NCI-H1436 treated with DMSO at 0.1 percent for 48 hours (cell line): ENCODE measurements around the gene ZBTB20.

ENCODE experiments used
- DNase-seq: peaks from one replicate; lab custom pipeline; 2025; lab: John Stamatoyannopoulos, UW

The ZBTB20 gene

DNA sequence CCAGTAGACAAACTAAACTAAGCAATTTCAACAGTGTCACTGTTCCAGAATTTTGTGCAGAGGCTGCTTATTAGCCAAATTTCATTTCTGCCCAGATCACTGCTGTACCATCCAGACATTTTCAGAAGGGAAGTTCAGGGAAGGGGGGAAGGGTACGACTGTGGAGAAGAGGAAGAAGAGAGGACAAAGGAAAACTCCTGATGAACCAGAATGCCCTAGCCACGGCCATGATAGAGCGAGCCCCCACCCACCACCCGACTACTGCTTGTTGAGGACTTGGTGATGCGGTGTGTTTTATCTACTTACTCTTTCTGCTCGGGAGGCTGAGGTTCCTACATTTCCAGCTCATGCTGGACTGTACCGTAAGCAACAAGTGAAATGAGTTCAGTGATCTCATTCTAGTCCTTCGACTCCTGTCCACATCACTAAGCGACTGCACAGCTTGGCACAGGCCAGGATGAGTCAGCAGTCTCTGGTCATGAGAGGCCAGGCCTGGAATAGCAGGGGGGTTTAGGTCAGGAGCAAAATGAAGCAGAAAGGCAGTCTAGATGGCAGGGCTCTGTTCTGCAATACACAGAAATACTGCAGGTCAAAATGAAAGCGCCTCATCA, 522.4 kb downstream of the ZBTB20 start:
- no peak for DNase-seq

DNA sequence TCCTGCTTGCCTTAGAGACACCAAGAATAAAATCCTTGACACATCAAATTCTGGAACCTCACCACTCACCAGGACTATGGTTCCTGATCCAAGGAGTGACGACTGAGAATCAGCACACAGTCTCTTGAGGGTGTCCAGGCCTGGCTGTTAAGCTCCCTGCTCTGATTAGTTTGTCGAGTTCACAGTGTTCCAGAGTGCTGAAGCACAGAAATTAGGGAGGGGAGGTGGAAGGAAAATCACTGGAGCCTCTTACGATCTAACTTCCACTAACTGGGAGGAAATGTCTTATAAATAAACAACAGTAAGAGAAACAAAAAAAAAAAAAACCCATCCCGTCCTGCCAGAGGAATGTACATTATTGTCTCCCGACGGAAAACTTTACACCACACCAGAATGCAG, 523.0 kb downstream of the ZBTB20 start:
- no peak for DNase-seq

DNA sequence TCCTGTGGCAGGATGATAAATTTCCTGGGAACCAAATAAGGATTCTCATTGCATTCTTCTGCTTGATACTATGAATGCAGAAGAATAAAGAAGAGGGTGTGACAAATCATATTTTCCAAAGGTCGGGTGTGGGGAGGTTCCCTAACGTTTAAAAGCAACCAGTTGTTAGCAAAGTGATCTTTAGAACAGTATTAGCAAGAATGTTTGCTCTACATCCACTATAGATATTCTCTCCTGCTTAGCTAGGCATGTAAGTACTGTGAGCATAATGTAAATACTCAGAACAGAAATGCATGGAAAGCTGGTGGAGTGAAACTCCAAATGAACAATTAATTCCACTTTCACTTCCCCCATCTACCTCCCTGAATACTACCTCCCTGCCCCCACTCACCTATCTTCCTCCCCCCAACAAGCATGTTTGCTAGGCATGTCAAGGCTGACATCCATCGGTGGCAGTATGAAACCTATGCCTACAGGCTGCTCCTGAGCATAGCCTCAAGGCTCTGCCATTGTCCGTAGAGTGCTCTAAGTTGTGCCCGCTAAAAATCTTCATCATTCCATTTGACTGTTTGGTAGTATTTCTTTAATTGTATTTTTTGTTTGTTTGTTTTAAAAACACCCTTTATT, 523.6 kb downstream of the ZBTB20 start:
- no peak for DNase-seq

DNA sequence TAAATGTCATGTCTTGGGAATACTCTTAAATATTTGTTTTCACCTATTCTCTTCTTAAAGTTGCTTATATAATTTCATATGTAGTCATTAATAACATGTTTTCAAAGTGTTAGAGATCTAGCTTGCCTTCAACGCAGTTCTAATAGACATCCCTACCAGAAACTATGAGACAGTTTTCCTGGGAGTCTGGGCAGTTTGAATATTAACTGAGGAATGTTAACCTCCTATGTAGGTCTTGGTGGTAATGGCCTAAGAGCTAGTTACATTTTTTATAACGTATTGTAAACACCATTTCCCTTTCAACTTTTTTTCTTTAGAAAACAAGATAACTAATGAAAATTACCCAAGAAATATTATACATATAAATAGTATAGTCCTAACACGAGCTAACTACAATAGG, 525.1 kb downstream of the ZBTB20 start:
- DNase-seq, result no peak

DNA sequence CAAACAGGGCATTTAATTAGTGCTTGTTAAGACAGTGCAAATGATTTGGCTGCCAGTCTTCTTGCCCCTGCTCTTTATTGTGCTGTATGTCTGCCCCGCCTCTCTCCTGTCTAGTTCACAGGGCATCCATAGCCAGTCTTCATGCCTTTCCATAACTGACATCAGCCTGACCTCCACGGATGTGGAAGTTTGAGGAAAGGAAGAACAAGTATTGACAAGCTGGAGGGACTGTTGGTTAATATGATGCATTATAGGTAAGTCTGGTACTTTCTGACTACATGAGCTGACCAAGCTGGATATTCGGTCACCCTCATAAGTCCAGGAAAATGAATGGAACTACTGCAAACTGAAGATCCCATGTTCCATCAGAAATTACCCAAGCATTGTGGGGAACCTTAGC, 527.3 kb downstream of the ZBTB20 start:
- no peak for DNase-seq

DNA sequence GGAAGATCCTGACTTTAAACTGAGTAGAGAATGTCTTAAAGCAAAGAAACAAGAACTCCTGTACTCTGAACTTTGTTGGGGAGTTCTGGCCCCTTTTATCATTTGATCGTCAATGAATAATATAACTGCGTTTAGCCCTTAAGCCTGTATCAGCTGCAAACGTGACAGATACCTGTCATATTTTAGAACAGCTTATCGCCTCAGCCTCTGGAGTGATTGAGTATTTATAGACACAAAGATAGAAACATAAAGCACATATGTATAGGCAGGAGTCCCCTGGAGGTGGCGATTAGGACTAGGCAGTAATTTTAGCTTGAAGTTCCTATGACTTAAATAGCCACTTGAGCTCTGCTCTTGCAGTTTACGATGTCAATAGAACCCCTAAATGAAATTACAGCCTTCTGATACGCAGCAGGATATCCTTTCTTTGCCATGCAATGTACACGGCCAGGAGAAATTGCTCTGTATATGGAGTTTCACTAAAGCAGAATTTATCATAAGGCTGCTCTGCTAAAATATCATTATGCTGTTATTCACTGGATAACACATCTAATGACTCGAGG, 531.5 kb downstream of the ZBTB20 start:
- DNase-seq, result no peak

DNA sequence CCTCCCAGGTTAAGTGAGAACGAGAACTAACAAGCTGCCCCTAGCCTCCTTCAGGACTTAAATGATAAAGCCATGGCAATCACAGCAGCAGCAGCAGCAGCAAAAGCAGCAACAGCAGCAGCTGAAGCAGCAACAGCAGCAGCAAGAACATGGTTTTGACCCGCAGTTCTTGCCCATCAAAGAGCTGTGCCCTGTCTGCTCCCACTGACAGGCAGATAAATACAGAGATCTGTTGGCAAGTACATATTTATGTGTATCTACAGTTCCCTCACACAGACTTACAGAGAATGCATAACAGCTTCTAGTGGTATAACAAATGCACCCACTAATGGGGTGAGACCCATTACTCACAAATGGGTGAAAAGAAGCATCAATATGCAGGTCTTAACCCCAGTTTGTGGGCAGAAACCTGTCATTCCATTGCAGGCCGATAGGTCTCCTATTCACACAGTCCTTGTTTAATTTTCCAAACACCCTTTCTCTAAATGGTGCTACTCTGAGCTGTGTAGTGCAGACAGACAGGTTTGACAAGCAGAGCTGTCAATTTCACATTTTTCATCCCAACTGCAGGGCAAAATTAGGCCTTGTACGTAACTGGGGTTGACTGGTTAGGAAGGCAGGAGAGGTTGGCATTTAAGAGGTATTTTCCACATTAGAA, 537.0 kb downstream of the ZBTB20 start:
- no peak for DNase-seq

DNA sequence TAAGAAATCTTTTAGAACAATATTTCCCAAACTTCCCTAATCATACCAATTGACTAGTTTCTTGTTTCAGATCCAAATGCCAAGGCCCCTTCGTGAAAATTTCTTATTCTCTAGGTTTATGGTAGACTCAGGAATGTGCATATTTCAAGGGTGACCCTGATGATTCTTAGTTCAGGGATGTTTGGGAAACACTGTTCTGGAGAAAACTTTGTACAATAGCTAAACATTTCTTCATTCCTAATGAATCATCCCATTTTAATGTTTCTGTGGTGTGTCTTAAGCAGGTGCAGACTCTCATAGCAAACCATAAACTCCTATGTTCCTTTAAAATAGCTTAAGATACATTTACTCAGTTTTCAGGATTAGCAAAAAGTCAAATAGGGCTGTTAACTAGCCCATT, 538.8 kb downstream of the ZBTB20 start:
- no peak for DNase-seq

DNA sequence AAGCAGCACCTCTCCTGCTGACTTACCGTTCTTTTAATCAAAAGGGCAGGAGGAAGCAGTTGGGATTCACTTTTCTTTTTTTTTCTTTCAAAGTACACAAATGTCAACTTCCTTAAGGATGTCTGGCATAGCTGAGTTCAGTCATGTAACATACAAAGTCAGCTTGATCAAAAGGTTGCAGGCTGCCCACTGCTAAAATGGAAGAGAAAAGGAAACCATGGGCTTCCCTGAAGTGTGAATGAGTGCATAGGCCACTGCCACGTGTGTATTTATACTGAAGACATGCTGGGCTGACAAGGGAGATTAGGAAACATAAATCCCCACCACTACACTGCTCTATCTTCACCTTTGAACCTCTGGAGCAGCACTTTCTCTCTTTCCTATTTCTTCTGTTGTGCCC, 540.8 kb downstream of the ZBTB20 start:
- DNase-seq, result no peak

DNA sequence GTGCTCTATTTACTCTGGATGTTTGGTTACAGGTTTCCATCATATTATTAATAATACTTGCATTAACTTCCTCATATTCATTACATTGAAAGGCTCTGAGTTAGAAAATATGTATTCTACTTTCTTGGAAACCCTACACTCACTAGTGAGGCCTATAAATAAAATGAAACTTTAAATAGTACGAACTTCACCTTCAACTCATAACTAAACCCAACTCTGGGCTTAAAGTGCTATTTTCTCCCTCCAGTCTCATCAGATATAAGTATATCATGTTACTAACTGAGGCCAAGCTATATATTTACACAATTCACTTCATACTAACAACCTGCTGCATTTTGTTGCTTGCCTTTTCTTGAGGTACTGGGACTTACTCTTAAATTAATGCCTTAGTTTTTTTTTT, 546.5 kb downstream of the ZBTB20 start:
- DNase-seq, result no peak

DNA sequence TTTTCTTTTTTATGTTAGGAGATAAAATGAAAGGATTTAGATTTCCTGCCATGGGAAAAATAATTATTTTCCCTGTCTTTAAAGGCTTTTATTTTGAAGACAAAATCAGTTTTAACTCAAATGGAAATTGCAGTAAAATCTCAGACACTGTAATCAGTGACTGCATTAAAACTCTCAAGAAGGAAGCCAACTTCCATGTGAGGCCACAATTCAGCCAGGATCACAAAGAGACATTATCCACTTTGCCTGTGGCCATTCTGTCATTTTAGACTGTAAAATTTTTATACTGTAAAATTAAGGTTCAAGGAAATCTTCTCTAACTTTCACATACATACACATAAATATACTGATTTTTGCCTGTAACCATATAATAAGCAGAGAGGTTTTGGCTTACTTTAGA, 549.2 kb downstream of the ZBTB20 start:
- DNase-seq, result no peak

DNA sequence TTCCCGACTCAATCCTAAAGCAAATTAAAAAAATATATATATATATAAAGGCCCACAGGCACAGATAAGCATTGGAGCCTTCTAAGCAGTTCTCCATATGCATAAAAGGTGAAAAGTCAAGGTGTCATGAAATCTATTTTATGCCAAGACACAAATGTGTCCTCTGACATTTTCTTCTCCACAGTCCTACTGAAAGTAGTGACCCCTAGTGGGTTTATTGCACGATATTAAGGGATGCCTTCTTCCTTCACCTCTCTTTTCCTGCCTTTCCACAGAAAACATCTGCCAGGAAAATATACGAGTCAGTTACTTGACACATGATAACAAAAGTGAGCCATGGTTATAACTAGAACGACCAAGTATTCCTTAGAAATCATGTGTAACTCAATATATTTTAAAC, 550.1 kb downstream of the ZBTB20 start:
- no peak for DNase-seq

DNA sequence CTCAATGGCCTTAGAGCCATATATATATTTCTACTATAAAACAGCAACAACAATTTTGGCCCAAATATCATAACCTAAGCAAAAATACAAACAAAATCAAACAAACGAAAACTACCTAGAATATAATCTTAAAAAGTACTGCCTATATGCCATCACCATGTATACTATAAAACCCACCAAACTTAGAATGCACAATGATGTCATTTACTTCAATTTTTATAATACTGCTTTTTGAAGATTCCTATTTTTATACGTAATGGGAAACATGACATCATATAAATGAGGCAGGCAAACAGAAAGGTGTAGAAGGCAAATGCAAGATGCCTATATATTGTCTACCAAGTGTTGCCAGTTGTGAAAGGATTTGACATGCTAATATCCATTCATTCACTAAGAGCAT, 550.9 kb downstream of the ZBTB20 start:
- no peak for DNase-seq

DNA sequence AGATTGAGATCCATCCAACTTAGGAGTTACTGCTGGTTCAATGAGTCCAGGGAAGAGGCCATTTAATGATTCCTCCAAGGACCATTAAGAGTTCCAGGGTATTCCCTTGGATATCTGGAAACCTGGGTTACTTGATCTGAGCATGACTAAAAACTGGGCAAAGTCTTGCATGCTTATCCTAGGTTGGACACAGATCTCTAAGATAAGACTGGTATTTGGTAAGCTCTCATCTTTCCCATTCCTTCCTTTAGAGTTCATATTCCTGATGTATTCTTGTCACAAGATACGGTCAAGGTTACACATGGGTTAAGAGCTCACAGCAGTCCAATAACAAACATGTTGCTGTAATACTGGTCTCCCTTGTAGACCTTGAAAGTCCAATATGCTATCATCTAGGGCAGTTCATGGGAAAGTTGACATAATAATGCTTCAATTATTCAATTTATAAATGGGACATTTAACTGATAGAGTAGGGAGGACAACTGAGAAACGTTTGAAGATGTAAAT, 551.5 kb downstream of the ZBTB20 start:
- DNase-seq, result no peak

DNA sequence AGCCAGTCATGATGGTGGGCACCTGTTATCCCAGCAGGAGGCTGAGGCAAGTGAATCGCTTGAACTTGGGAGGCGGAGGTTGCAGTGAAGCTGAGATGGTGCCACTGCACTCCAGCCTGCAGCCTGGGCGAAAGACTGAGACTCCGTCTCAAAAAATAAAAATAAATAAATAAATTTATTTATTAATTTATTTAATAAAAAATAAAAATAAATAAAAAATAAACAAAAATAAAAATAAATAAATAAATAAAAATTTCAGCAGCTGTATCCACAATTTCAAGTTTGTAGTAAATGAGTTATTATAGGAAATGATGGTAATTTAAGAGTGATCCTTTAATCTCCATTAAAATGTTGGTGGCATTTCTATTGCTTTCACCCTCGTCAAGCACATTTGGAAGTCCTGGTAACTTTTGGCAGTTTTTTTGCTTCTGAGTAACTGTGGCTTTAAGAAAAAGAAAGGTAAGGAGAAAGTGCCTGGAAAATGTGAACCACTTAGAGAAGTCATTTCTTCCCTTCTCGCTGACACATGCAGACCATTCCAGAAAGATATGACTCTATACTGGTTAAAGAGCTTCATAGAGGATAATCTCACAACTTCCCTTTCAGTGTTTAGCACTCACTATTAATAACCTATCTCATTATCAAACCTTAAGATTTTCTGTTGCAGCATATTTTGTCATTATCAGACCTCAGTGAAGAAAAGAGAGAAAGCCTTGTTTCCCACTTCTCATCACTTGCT, 556.6 kb downstream of the ZBTB20 start:
- DNase-seq, result no peak

DNA sequence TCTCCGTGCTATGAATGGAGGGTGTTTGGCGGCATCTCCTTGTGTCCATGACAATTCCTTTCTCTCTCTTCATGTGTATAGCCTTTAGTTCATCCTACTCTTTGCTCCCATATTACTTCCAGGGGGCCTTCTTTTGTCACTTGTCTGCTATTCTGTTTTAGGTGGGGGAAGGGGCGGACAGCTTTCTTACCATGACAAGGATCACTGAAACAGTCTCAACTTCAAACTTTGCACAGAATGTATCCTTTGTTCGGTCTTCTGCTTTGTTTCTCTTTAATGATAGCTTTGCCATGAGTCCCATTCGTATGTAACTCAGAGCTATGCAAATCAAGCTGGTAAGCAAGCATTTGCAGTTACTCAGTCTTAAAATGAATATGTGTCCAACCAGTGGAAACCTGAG, 559.1 kb downstream of the ZBTB20 start:
- no peak for DNase-seq

DNA sequence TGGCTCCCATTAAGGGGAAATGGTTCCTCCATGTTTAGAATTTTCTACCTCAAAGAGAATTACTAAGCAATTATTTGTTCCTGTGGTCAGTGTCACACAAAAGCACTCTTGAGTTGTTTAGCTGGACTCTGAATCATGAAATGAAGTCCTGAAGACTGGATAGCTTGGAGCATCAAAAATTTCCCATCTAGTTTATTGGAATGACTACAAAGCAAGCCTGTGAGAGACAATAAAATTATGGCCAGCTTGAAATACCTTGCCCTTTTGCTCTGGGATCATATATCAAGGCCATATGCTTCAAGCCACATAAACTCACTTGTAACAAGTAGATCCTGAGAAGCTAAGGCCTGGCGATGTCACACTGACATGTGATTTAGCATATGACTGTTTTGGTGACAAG, 561.0 kb downstream of the ZBTB20 start:
- DNase-seq, result no peak

DNA sequence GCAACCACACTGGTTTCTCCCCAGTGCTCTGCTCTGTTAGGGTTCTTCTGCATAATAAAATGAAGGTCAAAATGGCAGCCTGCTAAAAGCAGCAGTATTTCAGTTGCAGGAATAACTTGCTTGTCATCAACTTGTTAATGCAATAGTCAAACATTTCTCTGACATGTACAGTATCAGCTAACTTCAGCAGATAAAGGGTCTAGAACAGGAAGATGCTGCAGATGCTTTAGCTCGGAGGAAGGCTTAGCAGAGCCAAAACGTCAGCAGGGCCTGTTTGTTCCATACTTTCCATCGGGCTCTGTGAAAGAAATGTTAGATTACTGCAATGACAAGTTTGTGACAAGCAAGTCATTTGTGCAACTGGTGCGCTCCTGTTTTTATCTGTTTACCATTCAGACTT, 561.4 kb downstream of the ZBTB20 start:
- DNase-seq, result no peak

DNA sequence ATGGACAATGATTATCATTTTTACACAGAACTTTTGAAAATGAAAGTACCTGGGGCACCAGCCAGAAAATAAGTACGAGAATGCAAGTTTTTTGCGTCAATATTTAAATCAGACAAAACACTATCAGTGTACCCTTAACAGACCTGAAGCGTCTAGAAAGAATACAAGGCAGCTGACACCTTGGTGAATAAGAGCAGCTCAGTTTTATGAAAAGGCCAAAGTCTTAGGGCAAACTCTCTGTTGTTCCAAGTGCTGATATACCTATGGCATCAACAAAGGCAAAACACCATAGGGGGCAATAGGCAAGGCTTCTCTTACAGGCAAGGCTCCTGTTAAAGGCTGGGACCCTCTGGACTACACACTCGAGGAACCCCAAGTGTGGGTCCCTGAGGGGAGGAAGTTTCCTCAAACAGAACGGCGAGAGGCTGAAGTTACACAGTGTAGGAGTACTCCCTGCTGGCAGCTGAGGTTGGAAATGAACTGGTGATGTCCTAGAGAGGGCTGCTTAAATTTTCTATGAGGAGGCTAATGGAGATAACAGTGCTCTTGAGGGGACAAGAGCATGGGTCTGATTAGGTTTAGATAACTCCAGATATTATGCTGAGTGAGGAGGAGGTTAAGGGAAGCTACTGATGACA, 562.2 kb downstream of the ZBTB20 start:
- no peak for DNase-seq

DNA sequence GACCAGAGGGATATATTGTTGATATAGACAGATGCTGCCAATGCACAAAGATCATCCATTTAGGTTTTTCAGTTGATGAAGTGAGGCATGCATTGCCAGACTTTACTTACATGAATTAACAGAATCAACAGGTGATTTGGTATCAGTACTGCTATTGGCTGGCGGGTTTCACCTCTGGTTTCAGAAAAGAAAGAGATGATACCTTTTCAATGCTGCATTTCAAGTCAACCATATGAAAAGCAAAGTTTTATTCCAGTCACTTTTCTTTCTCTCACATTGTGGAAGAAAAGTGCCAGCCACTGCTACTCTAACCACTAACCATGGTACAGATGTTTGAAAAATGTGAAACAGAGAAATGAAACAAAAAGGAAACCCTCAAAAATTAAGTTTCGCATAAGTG, 564.2 kb downstream of the ZBTB20 start:
- DNase-seq, result no peak

DNA sequence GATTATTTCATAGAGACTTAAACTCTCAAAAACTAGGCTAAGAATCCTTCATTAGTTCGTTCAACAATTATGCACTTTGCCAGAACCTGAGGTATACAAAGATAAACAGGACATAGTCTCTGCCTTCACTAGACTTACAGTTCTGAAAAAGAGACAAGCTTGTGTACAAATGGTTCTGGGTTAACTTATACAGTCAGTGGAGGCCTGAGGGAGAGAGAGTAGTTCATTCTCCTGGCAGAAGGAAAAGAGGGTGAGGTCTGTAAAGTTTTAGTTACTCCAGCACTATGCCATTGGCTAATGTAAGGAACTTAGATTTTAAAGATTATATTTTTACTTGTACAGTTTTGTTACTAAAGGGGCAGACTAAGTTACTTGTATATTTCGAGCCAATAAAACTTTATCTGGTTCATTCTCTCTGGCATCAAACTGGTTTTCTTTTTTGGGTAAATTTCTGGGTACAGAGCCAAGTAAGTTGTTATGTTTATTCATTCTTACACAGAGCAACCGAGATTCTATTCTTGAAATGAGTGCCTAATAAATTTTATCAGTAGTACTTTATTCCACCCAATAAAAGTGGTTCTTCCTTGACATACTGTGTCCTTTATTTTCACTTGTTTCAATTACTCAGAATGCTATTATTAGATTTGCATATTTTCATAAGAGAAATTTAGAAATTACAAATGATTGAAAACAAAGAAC, 574.6 kb downstream of the ZBTB20 start:
- DNase-seq, result no peak
